HPDE6-E6E7 (cell line): Measurements from ENCODE around the gene ADAMTS19.
A peak's percentile ranks its signal among the peaks of the same experiment; 100 is the strongest.
"Not testable (repeated sequence)": the region's sequence is repeated elsewhere in the genome, so short reads cannot be mapped to it uniquely, and the experiment has no call there.

ENCODE experiments used
- DNase-seq: peaks from one replicate; pipeline ENCODE4 v3.0.0; 2011; ENCODE audit warnings: missing footprints; ENCODE audit errors: extremely low spot score

ADAMTS19 gene

DNA sequence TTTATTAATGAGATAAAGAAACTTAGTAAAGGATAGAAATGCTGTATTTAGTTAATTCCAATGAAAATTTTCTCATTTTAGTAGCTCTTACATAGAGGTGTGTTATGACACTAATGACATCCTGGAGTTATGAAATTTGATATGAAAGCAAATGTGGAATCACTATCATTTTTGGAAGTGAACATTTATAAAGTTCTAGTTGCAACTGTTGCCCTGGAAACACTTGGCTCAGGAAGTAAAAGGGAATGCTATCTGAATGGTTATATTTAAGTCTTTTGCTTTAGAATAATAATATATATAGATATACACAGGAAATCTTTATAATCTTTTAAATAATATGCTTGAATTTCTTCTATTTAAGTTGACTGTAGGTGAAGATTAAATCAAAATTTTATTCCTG lies 16.7 kb downstream of the ADAMTS19 start:
- DNase-seq = no peak

DNA sequence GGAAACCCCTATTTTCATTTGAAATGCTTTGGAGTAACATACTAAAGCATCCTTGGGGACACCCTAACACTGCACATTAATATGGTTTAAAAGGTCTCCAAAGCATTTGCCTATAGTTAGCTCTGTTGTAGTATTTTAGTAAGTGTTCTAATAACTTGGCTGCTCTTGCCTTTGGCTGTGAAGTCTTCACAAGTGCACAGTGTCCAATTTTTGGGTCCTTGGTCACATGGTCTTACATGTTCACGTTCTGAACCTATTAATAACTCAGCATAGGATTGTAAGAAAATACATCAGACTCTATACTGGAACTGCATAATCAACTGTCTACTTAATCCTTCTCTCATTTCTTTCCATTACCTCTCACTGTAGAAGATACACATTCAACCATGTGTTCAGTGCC lies 17.4 kb downstream of the ADAMTS19 start:
- DNase-seq = no peak

DNA sequence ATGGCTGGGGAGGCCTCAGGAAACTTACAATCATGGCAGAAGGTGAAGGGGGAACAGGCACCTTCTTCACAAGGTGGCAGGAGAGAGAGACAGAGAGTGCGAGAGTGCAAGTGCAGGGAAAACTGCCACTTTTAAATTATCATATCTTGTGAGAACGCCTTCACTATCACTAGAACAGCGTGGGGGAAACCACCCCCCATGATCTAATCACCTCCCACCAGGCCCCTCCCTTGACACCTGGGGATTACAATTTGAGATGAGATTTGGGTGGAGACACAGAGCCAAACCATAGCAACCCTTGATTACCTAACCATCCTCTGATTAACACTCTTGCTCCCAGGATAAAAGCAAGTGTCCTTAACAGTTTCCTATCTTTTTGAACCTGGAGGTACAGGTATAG lies 21.1 kb downstream of the ADAMTS19 start:
- DNase-seq = no peak

GRCh38 chr5:129496421-129496820 lies 36.3 kb downstream of the ADAMTS19 start:
- no peak for DNase-seq

DNA sequence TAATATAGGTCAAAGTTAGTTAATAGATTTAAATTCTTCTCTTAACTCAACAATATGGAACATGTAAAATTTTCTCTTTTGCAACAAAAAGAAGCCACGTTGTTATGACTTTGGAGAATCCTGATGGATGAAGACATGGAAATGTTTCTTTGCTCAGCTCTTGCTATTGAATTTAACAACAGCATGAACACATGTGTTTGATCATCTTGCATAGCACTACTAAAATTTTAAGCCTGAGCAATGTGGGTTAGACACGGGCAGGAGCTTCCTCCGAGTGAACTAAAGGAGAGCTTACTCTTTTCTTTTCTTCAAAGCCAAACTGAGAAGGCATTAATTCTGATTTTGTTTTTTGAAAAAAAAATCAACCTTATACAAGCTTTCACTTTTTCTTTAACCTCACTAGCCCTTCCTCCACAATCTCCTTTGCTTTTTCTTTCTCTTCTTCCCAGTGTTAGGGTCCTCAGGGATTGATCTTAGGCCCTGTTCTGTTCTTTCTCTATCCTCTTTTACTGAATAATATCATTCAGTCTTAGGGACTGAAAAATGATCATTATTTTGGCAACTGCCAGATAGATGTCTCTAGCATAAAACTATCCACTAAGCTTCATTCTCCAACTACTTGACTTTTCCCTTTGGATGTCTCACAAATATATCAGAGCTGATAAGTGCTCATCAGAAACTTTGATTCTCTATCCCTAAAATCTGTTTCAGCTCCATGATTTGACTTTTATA lies 36.9 kb downstream of the ADAMTS19 start:
- DNase-seq = no peak

DNA sequence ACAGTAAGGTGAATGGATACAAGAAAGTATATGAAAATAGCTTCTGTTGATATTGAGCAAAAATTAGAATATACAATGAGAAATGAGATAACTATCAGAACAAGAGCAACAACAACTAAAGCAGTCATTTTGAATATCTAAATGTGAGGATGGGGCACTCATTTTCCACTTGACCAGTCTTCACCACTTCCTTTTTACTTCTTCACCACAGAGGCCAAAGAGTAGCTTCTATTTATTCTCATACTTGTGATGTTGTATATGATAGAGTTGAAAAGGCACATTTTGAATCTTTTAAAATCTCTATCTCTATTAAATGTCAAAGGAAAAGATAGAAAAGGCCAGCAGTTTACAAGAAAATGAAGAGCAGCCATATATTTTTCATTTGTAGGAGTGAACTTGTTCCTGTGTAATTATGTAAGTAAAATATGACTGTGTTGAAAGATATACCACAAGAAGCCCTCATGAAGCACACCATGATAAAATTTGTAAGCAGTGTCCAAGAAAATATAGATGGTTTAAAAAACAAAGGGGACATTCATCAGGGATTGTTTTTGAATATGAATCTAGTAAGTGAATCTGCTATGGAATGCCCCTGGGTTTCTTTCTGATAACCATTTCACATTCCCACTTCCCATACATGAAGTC lies 39.2 kb downstream of the ADAMTS19 start:
- DNase-seq = no peak

DNA sequence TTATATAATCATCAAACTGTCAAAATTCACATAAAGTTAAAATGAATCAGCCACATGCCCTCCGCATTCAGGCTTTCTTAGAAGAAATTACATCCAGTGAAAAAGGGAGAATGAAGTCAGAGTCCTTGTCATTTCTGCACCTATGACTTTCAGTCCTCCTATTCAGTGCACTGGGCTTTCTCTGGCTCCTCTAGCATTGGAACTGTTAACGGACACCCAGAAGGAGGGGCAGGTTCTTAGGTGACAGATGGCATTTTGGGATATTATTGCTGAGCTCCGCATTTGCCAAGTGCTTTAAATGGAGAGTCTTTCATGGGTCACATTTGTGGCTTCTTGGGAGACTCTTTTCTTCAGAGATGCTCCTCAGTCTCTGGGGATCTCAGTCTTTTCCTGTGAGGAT lies 40.0 kb downstream of the ADAMTS19 start:
- DNase-seq = no peak

GRCh38 chr5:129506086-129506485 lies 46.0 kb downstream of the ADAMTS19 start:
- peak; percentile 1 for DNase-seq

- DNase-seq = no peak
These were observed 46.9 kb downstream of the ADAMTS19 start for GRCh38 chr5:129506950-129507349.

GRCh38 chr5:129507527-129507926 lies 47.4 kb downstream of the ADAMTS19 start:
- no peak for DNase-seq

DNA sequence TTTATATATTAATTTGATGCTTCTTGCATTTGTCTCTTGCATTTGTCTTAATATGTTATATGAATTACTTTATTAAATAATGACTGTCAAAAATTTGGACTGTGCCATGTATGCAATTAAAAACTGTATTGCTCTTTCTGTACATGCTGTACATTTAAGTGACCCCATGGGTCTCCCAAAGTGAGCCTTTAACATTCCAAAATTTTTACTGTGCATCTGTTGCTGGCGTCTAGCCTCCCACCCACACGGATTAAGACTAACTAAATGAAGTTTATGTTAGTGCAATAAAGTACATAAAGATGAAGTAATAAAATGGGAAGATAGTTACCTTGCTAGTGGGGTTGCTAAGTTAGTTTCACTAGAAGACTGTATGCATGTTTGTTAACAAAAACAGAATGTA lies 48.5 kb downstream of the ADAMTS19 start:
- no peak for DNase-seq

DNA sequence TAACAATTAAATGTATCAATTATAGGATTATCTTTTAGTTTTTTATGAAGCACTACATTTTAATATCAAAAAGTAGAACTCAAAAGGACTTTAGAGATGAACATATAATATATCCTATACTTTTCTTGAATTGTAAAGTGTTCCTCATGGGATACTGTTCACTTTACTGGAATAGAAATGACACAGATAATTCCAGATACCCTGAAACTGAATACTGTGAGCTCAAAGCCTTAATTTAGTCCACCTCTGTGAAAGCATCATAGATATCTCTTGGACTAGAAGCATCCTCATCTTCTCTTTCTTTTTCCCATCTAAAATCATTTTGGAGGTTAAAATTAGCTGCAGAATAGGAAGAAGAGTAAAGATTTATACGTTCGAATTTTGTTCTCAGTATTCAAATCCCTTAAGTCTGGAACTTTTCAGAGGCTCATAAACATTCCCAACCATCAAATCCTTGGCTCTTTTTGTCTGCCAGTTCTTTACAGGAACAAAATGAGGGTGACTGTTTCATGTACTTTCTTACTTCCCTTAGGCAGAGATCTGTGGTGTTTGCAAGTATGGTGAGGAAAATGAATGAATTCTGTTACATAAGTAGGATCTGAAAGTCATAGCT lies 49.4 kb downstream of the ADAMTS19 start:
- DNase-seq = no peak

GRCh38 chr5:129511291-129511690 lies 51.2 kb downstream of the ADAMTS19 start:
- peak; percentile 1 for DNase-seq

DNA sequence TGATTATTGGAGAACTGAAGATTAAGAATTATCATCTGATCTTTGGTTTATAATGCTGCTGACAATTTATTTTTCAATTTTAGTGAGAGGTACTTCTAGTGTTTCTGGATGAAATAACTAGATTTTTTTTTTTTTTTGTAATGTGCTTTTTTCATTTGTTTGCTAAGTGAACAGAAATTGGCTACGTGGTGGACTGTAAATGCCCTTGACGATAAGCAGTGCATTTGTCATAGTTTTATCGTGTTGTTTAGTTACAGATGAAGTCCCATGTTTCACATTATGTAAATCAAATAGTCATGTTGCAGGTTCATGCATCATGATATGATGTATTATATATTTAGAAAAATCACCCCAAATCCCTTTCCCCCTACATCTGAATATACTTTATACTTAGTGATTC lies 81.0 kb downstream of the ADAMTS19 start:
- DNase-seq = no peak

GRCh38 chr5:129541648-129542251 lies 81.7 kb downstream of the ADAMTS19 start:
- peak; percentile 10 for DNase-seq

DNA sequence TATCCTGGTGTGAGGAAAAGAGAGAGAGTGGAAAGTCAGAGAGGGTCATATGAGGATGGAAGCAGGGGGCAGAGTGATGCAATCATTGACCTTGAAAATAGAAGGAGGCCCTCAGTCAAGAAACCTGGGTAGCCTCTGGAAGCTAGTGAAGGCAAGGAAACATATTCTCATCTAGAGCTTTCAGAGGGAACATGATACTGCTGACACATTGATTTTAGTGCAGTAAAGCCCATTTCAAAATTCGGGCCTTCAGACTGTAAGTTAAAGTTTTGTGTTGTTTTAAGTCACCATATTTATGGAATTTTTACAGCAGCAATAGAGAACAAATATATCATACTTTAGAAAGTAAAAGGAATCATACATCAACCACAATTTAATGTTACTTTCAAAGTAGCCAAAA lies 87.0 kb downstream of the ADAMTS19 start:
- no peak for DNase-seq

- DNase-seq = no peak
These were observed 94.2 kb downstream of the ADAMTS19 start for GRCh38 chr5:129554134-129554904.

- no peak for DNase-seq
These were observed 103.5 kb downstream of the ADAMTS19 start for GRCh38 chr5:129563585-129563984.

DNA sequence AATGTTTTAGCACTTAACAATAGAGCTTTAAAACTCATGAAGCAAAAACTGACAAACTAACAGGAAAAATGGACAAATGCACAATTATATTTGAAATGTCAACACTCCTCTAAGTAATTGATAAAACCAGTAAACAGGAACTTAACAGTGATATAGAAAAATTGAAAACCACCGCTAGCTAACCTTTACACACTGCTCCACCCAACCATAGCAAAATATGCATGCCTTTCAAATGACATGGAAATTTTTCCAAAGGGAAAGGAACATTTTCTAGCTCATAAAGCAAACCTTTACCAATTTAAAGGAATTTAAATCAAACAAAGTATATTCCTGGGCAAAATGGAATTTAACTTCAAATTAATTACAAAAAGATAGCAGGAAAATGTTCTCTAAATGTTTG lies 109.2 kb downstream of the ADAMTS19 start:
- DNase-seq = no peak

- no peak for DNase-seq
These were observed 112.0 kb downstream of the ADAMTS19 start for GRCh38 chr5:129572060-129572459.

DNA sequence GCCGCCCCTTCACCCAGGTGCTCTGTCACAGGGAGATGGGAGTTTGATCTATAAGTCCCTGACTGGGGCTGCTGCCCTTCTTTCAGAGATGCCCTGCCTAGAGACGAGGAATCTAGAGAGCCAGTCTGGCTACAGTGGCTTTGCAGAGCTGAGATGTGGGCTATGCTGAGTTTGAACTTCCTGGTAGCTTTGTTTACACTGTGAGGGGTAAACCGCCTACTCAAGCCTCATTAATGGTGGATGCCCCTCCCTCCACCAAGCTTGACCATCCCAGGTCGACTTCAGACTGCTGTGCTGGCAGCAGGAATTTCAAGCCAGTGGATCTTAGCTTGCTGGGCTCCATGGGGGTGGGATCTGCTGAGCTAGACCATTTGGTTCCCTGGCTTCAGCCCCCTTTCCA lies 124.4 kb downstream of the ADAMTS19 start:
- not testable (repeated sequence) for DNase-seq
